ENCODE data around the gene ZNF74.
"Not testable (repeated sequence)": the region's sequence is repeated elsewhere in the genome, so short reads cannot be mapped to it uniquely, and the experiment has no call there.

ZNF74 gene

GRCh38 chr22:20412474-20413216 lies 18.7 kb downstream of the ZNF74 start:
- TF ChIP-seq POLR2A (IDR thresholded peaks at IDR 0.05; ENCODE audit: low read depth, low read length) (no peak), TAF1 (IDR thresholded peaks at IDR 0.05; ENCODE audit: borderline replicate concordance, low read depth, low read length) (no peak), POLR2AphosphoS5 (IDR thresholded peaks at IDR 0.05; ENCODE audit: low read depth, low read length) (no peak)
- no peak for FAIRE-seq

GRCh38 chr22:20413217-20414058 lies 19.5 kb downstream of the ZNF74 start:
- TF ChIP-seq POLR2AphosphoS5 (IDR thresholded peaks at IDR 0.05; ENCODE audit: low read depth, low read length) (no peak), POLR2A (IDR thresholded peaks at IDR 0.05; ENCODE audit: low read depth, low read length) (no peak), TAF1 (IDR thresholded peaks at IDR 0.05; ENCODE audit: borderline replicate concordance, low read depth, low read length) (no peak)
- no peak for FAIRE-seq
- DNase-seq (ENCODE audit: insufficient read length) = no peak

More at GRCh38 chr22:20412474-20413216, 18.7 kb downstream of the ZNF74 start:
- no peak for DNase-seq (ENCODE audit: insufficient read length)

- TF ChIP-seq POLR2AphosphoS5 (IDR thresholded peaks at IDR 0.05; ENCODE audit: low read depth, low read length) (no peak), TAF1 (IDR thresholded peaks at IDR 0.05; ENCODE audit: borderline replicate concordance, low read depth, low read length) (no peak), POLR2A (IDR thresholded peaks at IDR 0.05; ENCODE audit: low read depth, low read length) (no peak)
- DNase-seq (ENCODE audit: insufficient read length) = no peak
- FAIRE-seq = no peak
These were observed 20.1 kb downstream of the ZNF74 start for GRCh38 chr22:20414059-20414440.

GRCh38 chr22:20414450-20414849 lies 20.5 kb downstream of the ZNF74 start:
- TF ChIP-seq POLR2A (IDR thresholded peaks at IDR 0.05; ENCODE audit: low read depth, low read length) (no peak), TAF1 (IDR thresholded peaks at IDR 0.05; ENCODE audit: borderline replicate concordance, low read depth, low read length) (no peak), POLR2AphosphoS5 (IDR thresholded peaks at IDR 0.05; ENCODE audit: low read depth, low read length) (no peak)
- FAIRE-seq = no peak
- no peak for DNase-seq (ENCODE audit: insufficient read length)

GRCh38 chr22:20415241-20415640 lies 21.3 kb downstream of the ZNF74 start:
- DNase-seq (ENCODE audit: insufficient read length); FAIRE-seq: not testable (repeated sequence)

- FAIRE-seq; DNase-seq (ENCODE audit: insufficient read length): not testable (repeated sequence)
These were observed 21.7 kb downstream of the ZNF74 start for GRCh38 chr22:20415699-20416098.

- TF ChIP-seq TAF1 (IDR thresholded peaks at IDR 0.05; ENCODE audit: borderline replicate concordance, low read depth, low read length) (no peak), POLR2A (IDR thresholded peaks at IDR 0.05; ENCODE audit: low read depth, low read length) (no peak), POLR2AphosphoS5 (IDR thresholded peaks at IDR 0.05; ENCODE audit: low read depth, low read length) (no peak)
- FAIRE-seq (peak; percentile 87), DNase-seq (ENCODE audit: insufficient read length) (peak; percentile 80)
These were observed 24.3 kb downstream of the ZNF74 start for GRCh38 chr22:20418211-20418788.

GRCh38 chr22:20419664-20419951 lies 25.7 kb downstream of the ZNF74 start:
- DNase-seq (ENCODE audit: insufficient read length) = no peak
- no peak for TF ChIP-seq TAF1 (IDR thresholded peaks at IDR 0.05; ENCODE audit: borderline replicate concordance, low read depth, low read length)
- TF ChIP-seq POLR2A (IDR thresholded peaks at IDR 0.05; ENCODE audit: low read depth, low read length) = no peak
- no peak for TF ChIP-seq POLR2AphosphoS5 (IDR thresholded peaks at IDR 0.05; ENCODE audit: low read depth, low read length)

GRCh38 chr22:20420157-20420842 lies 26.3 kb downstream of the ZNF74 start:
- DNase-seq (ENCODE audit: insufficient read length) (no peak), FAIRE-seq (no peak)
- no peak for TF ChIP-seq POLR2A (IDR thresholded peaks at IDR 0.05; ENCODE audit: low read depth, low read length)
- TF ChIP-seq POLR2AphosphoS5 (IDR thresholded peaks at IDR 0.05; ENCODE audit: low read depth, low read length) = no peak
- TF ChIP-seq TAF1 (IDR thresholded peaks at IDR 0.05; ENCODE audit: borderline replicate concordance, low read depth, low read length) = no peak

More at GRCh38 chr22:20419664-20419951, 25.7 kb downstream of the ZNF74 start:
- no peak for FAIRE-seq

- DNase-seq (ENCODE audit: insufficient read length) = no peak
- TF ChIP-seq POLR2AphosphoS5 (IDR thresholded peaks at IDR 0.05; ENCODE audit: low read depth, low read length) = no peak
- TF ChIP-seq POLR2A (IDR thresholded peaks at IDR 0.05; ENCODE audit: low read depth, low read length) = no peak
- FAIRE-seq = no peak
These were observed 27.5 kb downstream of the ZNF74 start for GRCh38 chr22:20421507-20421874.

GRCh38 chr22:20422271-20423007 lies 28.5 kb downstream of the ZNF74 start:
- no peak for DNase-seq (ENCODE audit: insufficient read length)
- no peak for FAIRE-seq
- TF ChIP-seq TAF1 (IDR thresholded peaks at IDR 0.05; ENCODE audit: borderline replicate concordance, low read depth, low read length) (no peak), POLR2A (IDR thresholded peaks at IDR 0.05; ENCODE audit: low read depth, low read length) (no peak), POLR2AphosphoS5 (IDR thresholded peaks at IDR 0.05; ENCODE audit: low read depth, low read length) (no peak)

Data from GM12892 (cell line).